MM.1S (cell line): ENCODE measurements around the gene CNTNAP2.

ENCODE experiments used
- CTCF ChIP-seq: fragments of 300-600 bp; sonication (generic); IDR thresholded peaks from 2 replicates; pipeline ENCODE4 v1.5.1; 2016; ENCODE audit warnings: antibody characterized with exemption, low read length, mixed read lengths
- EZH2 ChIP-seq: fragments of 300-600 bp; sonication (generic); optimal IDR thresholded peaks from 2 replicates; pipeline ENCODE3; 2017; ENCODE audit warnings: low read depth, mild to moderate bottlenecking, antibody characterized with exemption, low read length, mixed read lengths

GRCh38 chr7:146698995-146699610 is 582.5 kb downstream of the CNTNAP2 start:
- TF ChIP-seq CTCF = no peak
- TF ChIP-seq EZH2 = no peak
